HepG2 (cell line): Measurements from ENCODE around the gene ARHGAP5. TPM values are rescaled to one million over a fixed set of nuclear protein-coding genes. Genes with fewer than 3 reads are reported as not detected.

Experiments used
- ATAC-seq: fragments of 200-7000 bp; cut with Tn5 transposase; 3 replicates; pipeline ENCODE4 v1.9.1; 2020; ENCODE audit warnings: mild to moderate bottlenecking, moderate library complexity
- BruUV-seq: library from RNA; stranded (reverse); fragments of 400-500 nt; replicated peaks from 2 replicates; lab custom pipeline; 2021; lab: Mats Ljungman, UMichigan
- CTCF ChIA-PET: fragments of 300-600 bp; formaldehyde crosslinking; extraction: SDS; loops from one replicate; lab custom pipeline; 2021; ENCODE audit warnings: low total read pairs, inconsistent platforms, low intra/inter-chr PET ratio; lab: Yijun Ruan, JAX
- POLR2A ChIA-PET: fragments of 350-600 bp; sonication (Branson Sonifier 250); formaldehyde crosslinking; loops from one replicate; lab custom pipeline; 2020; ENCODE audit warnings: antibody characterized with exemption, inconsistent platforms; lab: Yijun Ruan, JAX
- DNase-seq: peaks from one replicate; pipeline ENCODE4 v3.0.0-alpha.2; 2015; ENCODE audit warnings: low spot score
- FAIRE-seq: peaks from 3 replicates; lab custom pipeline; 2011; peaks lifted over from hg19 to GRCh38; lab: Jason Lieb, UNC
- H2AFZ ChIP-seq: one replicate; pipeline ENCODE4 v1.6.1; 2011; ENCODE audit warnings: low read length, inconsistent platforms
- H3K27ac ChIP-seq: fragments of 300-600 bp; 3 replicates; pipeline ENCODE4 v1.8.0; 2011; ENCODE audit warnings: mixed run types, mild to moderate bottlenecking, mixed read lengths, low read length, inconsistent platforms; ENCODE audit not compliant: insufficient read depth; ENCODE audit errors: extremely low read length
- H3K27me3 ChIP-seq, 2 experiments: fragments of 200-600 bp in 1 of 2; 2 replicates in 1 of 2; 3 replicates in 1 of 2; pipeline versions ENCODE4 v1.6.0 to v1.8.0; 2011; ENCODE audit warnings: low read length in 2 of 2, mild to moderate bottlenecking in 2 of 2, moderate library complexity in 2 of 2, inconsistent platforms in 1 of 2; ENCODE audit not compliant: insufficient read depth in 2 of 2, control insufficient read depth in 1 of 2
- H3K36me3 ChIP-seq, 2 experiments: fragments of 200-600 bp in 1 of 2; replicated peaks in 1 of 2; 2 replicates in 1 of 2; 3 replicates in 1 of 2; pipeline versions ENCODE4 v1.5.1 to v1.8.0; 2011; ENCODE audit warnings: low read length in 2 of 2, inconsistent platforms in 1 of 2; ENCODE audit not compliant: insufficient read depth in 2 of 2, control insufficient read depth in 1 of 2
- H3K4me1 ChIP-seq: 2 replicates; pipeline ENCODE4 v1.5.1; 2012; ENCODE audit warnings: low read length, inconsistent platforms; ENCODE audit not compliant: insufficient read depth
- H3K4me2 ChIP-seq: 2 replicates; pipeline ENCODE4 v1.6.0; 2011; ENCODE audit warnings: low read depth, low read length, inconsistent platforms
- H3K4me3 ChIP-seq, 3 experiments: fragments of 200-600 bp in 1 of 3; sonication (generic), shearing (Covaris generic) in 1 of 3; replicated peaks in 1 of 3; 2 replicates each; pipeline ENCODE4 v1.5.1; 2011 to 2016; ENCODE audit warnings: low read length in 3 of 3, inconsistent platforms in 2 of 3, low read depth in 2 of 3, mild to moderate bottlenecking in 2 of 3, control low read depth in 1 of 3, mixed read lengths in 1 of 3; ENCODE audit not compliant: insufficient read depth in 1 of 3
- H3K79me2 ChIP-seq: one replicate; pipeline ENCODE4 v1.6.1; 2011; ENCODE audit warnings: low read length, inconsistent platforms; ENCODE audit not compliant: insufficient read depth
- H3K9ac ChIP-seq: 2 replicates; pipeline ENCODE4 v1.6.0; 2011; ENCODE audit warnings: mild to moderate bottlenecking, low read depth, low read length, inconsistent platforms; ENCODE audit not compliant: insufficient read depth
- H3K9me3 ChIP-seq: 2 replicates; pipeline ENCODE4 v1.5.1; 2012; ENCODE audit warnings: mild to moderate bottlenecking, low read length
- H4K20me1 ChIP-seq: 2 replicates; pipeline ENCODE4 v1.6.0; 2011; ENCODE audit warnings: inconsistent platforms, mild to moderate bottlenecking, low read length, moderate library complexity; ENCODE audit not compliant: insufficient read depth
- CENPX ChIP-seq: sonication (generic); formaldehyde crosslinking; IDR thresholded peaks from 2 replicates; pipeline ENCODE4 v1.9.0; 2021; ENCODE audit warnings: mild to moderate bottlenecking, missing genetic modification reagents, moderate library complexity
- KMT2A ChIP-seq: sonication (generic); formaldehyde crosslinking; IDR thresholded peaks from 2 replicates; pipeline ENCODE4 v1.4.0; 2020; ENCODE audit warnings: missing genetic modification reagents
- PHB2 ChIP-seq: fragments of 450-650 bp; IDR thresholded peaks from 2 replicates; pipeline ENCODE4 v1.6.1; 2018; ENCODE audit not compliant: partially characterized antibody
- SETDB1 ChIP-seq: sonication (generic); formaldehyde crosslinking; IDR thresholded peaks from 2 replicates; pipeline ENCODE4 v1.5.1; 2020; ENCODE audit warnings: missing genetic modification reagents, mild to moderate bottlenecking, borderline replicate concordance
- ZNF343 ChIP-seq: sonication (generic); formaldehyde crosslinking; IDR thresholded peaks from 2 replicates; pipeline ENCODE4 v1.4.0; 2020; ENCODE audit warnings: mild to moderate bottlenecking, missing genetic modification reagents
- ZNF776 ChIP-seq: sonication (generic); formaldehyde crosslinking; IDR thresholded peaks from 2 replicates; pipeline ENCODE4 v1.4.0; 2020; ENCODE audit warnings: mild to moderate bottlenecking, missing genetic modification reagents
- ZNF780A ChIP-seq: sonication (generic); formaldehyde crosslinking; IDR thresholded peaks from 2 replicates; pipeline ENCODE4 v1.8.0; 2022; ENCODE audit warnings: mild to moderate bottlenecking, missing genetic modification reagents, moderate library complexity
- WGBS: methylation state at CpG from one replicate; pipeline ENCODE4 v1.1.6; 2017; ENCODE audit warnings: low lambda C conversion rate; 5-methylcytosine and 5-hydroxymethylcytosine counted together
- in situ Hi-C: cut with HindIII; loops from 2 replicates; pipeline ENCODE4 v1.10.0; 2017; ENCODE audit warnings: low pct_unique_long_range_greater_than_20kb; ENCODE audit not compliant: extremely low pct_ligation_motif_present
- intact Hi-C: fragments of 100-400 bp; cut with micrococcal nuclease; formaldehyde crosslinking; loops from one replicate; pipeline ENCODE4 v1.10.0; 2022; ENCODE audit not compliant: unreplicated experiment
- polyA plus RNA-seq, 8 experiments: library from polyadenylated mRNA; depleted of rRNA in 3 of 8; stranded (reverse) in 7 of 8; unstranded in 1 of 8; fragments of >200 nt; fragmentation: Illumina TruSeq in 4 of 8; extraction: Trizol in 4 of 8; gene quantifications; 2 replicates each; pipeline versions ENCODE4 v1.2.1 to v1.2.3, GENCODE V29; 2011 to 2016; ENCODE audit warnings: low read depth in 4 of 8, missing spikeins in 1 of 8, mixed read lengths in 1 of 8; ENCODE audit not compliant: insufficient read depth in 1 of 8
- total RNA-seq, 5 experiments: library from RNA; depleted of rRNA; stranded (reverse); fragments of >200 nt; fragmentation: Illumina TruSeq; extraction: Trizol; gene quantifications; 2 replicates each; pipeline ENCODE4 v1.2.3, GENCODE V29; 2016; ENCODE audit warnings: low read depth in 1 of 5
- TF ChIP-seq, protein P1 (sequence below): sonication (generic); formaldehyde crosslinking; IDR thresholded peaks from 2 replicates; pipeline ENCODE4 v1.4.0; 2020; ENCODE audit warnings: missing genetic modification reagents, low read depth, mild to moderate bottlenecking, borderline replicate concordance

ARHGAP5 gene
- total and polyA plus RNA-seq, 2 of the 13 experiments (the other 11 are each of a cell fraction or from before 2014, with no cell fraction given), result 33.7 to 144 TPM

DNA sequence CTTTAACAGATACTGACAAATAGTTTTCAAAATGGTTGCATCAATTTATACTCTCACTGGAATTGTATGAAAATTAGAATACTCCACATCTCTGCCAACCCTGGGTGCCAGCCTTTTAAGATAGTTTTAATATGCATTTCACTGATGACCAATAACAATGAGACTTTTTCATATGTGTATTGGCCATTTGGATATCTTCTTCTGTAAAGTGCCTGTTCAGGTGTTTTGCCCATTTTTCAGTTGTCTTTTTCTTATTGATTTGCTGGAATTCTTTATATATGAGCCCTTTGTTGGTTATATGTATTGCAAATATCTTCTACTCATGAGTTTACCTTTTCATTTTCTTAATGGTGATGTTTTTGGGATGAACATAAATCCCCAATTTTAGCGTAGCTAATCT is 108.0 kb downstream of the ARHGAP5 start:
- Histone ChIP-seq H3K27me3 (no peaks in the 10 kb centered on the region), H4K20me1 (no peaks in the 10 kb centered on the region), H3K27ac (no peak overlapping the region), H3K4me3 (no peak overlapping the region), H3K4me1 (no peaks in the 10 kb centered on the region), H3K9me3 (peaks cover 12% of the 10 kb centered on the region; the same call in 1 of the 2 replicates), H3K36me3 (no peaks in the 10 kb centered on the region), H3K9ac (no peak overlapping the region), H3K4me2 (no peak overlapping the region), H2AFZ (no peak overlapping the region), H3K79me2 (no peaks in the 10 kb centered on the region)
- CTCF ChIA-PET, result no interaction called here
- POLR2A ChIA-PET, result no interaction called here
- no TSS peak for BruUV-seq
- ATAC-seq (no peak), DNase-seq (no peak), FAIRE-seq (no peak)
- intact Hi-C loops (no loop called here), in situ Hi-C loops (no loop called here)
- TF ChIP-seq ZNF343 (CRISPR knock-in tag), result no peak
- no peak for TF ChIP-seq KMT2A
- no peak for TF ChIP-seq CENPX (CRISPR knock-in tag)
- no peak for TF ChIP-seq PHB2
- TF ChIP-seq, protein P1, sequence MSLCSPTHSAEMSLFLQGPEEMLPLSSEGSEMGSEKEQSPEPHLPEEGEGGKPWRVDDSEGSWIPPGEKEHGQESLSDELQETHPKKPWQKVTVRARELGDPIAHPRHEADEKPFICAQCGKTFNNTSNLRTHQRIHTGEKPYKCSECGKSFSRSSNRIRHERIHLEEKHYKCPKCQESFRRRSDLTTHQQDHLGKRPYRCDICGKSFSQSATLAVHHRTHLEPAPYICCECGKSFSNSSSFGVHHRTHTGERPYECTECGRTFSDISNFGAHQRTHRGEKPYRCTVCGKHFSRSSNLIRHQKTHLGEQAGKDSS, result no peak
- no peak for TF ChIP-seq SETDB1
- TF ChIP-seq ZNF776 (CRISPR knock-in tag), result no peak
- WGBS, result 15% methylated on average over 1 of the region's 1 CpG

DNA sequence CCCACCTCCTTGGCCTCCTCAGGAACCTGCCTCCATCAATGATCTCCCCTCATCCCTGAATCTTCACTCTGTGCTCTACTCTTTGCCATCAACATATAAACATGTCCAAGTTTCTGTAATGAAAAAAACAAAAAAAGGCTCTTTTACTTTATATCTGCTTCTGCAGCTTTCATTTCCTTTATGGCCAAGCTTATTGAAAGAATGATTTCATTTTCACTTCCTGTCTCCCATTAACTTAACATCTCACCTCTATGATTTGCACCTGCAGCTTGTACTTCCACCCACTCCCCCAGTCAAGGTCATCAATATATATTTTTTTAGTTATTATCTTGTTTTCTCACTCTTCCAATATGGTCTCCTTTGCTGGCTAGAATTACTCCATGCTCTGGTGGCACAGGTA is 109.1 kb downstream of the ARHGAP5 start:
- Histone ChIP-seq H3K4me2 (no peak overlapping the region), H2AFZ (no peak overlapping the region), H3K27ac (no peak overlapping the region), H3K36me3 (no peaks in the 10 kb centered on the region), H3K79me2 (no peaks in the 10 kb centered on the region)
- in situ Hi-C loops, result no loop called here
- ATAC-seq, result no peak
- intact Hi-C loops, result no loop called here
- TF ChIP-seq ZNF780A (CRISPR knock-in tag), result no peak
- TF ChIP-seq, all 625 proteins: peak for 0
- no peak for FAIRE-seq
- H4K20me1 ChIP-seq, result no peaks in the 10 kb centered on the region
- CTCF ChIA-PET, result no interaction called here
- POLR2A ChIA-PET, result no interaction called here
- DNase-seq, result no peak
- peaks cover 12% of the 10 kb centered on the region; the same call in 1 of the 2 replicates for H3K9me3 ChIP-seq
- H3K27me3 ChIP-seq, result no peaks in the 10 kb centered on the region
- no peak overlapping the region for H3K9ac ChIP-seq
- H3K4me3 ChIP-seq, result no peak overlapping the region
- BruUV-seq, result no TSS peak
- no peaks in the 10 kb centered on the region for H3K4me1 ChIP-seq
